IMR-90 (cell line): Measurements from ENCODE around the gene IKZF4. TPM values are rescaled to one million over a fixed set of nuclear protein-coding genes. Genes with fewer than 3 reads are reported as not detected.
A peak's percentile ranks its signal among the peaks of the same experiment; 100 is the strongest.
"Not testable (repeated sequence)": the region's sequence is repeated elsewhere in the genome, so short reads cannot be mapped to it uniquely, and the experiment has no call there.

Experiments used
- ATAC-seq: fragments of 200-7000 bp; cut with Tn5 transposase; 2 replicates; pipeline ENCODE4 v1.9.1; 2020; ENCODE audit warnings: low read depth, mild to moderate bottlenecking, moderate library complexity
- BruUV-seq: library from RNA; stranded (reverse); fragments of 400-500 nt; replicated peaks from 2 replicates; lab custom pipeline; 2021; lab: Mats Ljungman, UMichigan
- CTCF ChIA-PET: fragments of 300-600 bp; formaldehyde crosslinking; extraction: SDS; loops from one replicate; lab custom pipeline; 2021; ENCODE audit warnings: antibody characterized with exemption; lab: Yijun Ruan, JAX
- POLR2A ChIA-PET: fragments of 300-600 bp; sonication (Branson Sonifier 250); formaldehyde crosslinking; loops from one replicate; lab custom pipeline; 2022; ENCODE audit warnings: antibody characterized with exemption; ENCODE audit not compliant: unreplicated experiment; lab: Charles Lee
- DNase-seq: peaks from one replicate; pipeline ENCODE4 v3.0.0; 2013
- H2AFZ ChIP-seq: replicated peaks from 2 replicates; pipeline ENCODE3; 2013; ENCODE audit warnings: low read length, mild to moderate bottlenecking; ENCODE audit not compliant: poor library complexity
- H2AK5ac ChIP-seq: 2 replicates; pipeline ENCODE4 v1.6.1; 2013; ENCODE audit warnings: low read depth, low read length, inconsistent platforms
- H2AK9ac ChIP-seq: replicated peaks from 2 replicates; pipeline ENCODE3; 2013; ENCODE audit warnings: mild to moderate bottlenecking, low read depth, low read length, moderate library complexity; ENCODE audit not compliant: poor library complexity
- H2BK120ac ChIP-seq: 2 replicates; pipeline ENCODE4 v1.6.1; 2013; ENCODE audit warnings: low read depth, low read length, inconsistent platforms
- H2BK15ac ChIP-seq: 3 replicates; pipeline ENCODE4 v1.6.1; 2013; ENCODE audit warnings: low read depth, low read length, inconsistent platforms
- H2BK20ac ChIP-seq: 2 replicates; pipeline ENCODE4 v1.6.1; 2013; ENCODE audit warnings: low read depth, mild to moderate bottlenecking, inconsistent platforms, low read length, moderate library complexity
- H2BK5ac ChIP-seq: 2 replicates; pipeline ENCODE4 v1.6.1; 2013; ENCODE audit warnings: mild to moderate bottlenecking, low read depth, low read length, inconsistent platforms; ENCODE audit not compliant: poor library complexity, severe bottlenecking
- H3K14ac ChIP-seq: replicated peaks from 2 replicates; pipeline ENCODE4 v1.6.1; 2013; ENCODE audit warnings: low read depth, low read length, inconsistent platforms
- H3K18ac ChIP-seq: 2 replicates; pipeline ENCODE4 v1.6.1; 2013; ENCODE audit warnings: low read depth, low read length, control low read depth
- H3K23ac ChIP-seq: 2 replicates; pipeline ENCODE4 v1.6.1; 2013; ENCODE audit warnings: low read depth, low read length, inconsistent platforms
- H3K27ac ChIP-seq: 2 replicates; pipeline ENCODE4 v1.5.1; 2013; ENCODE audit warnings: mild to moderate bottlenecking, control low read depth, low read length; ENCODE audit not compliant: insufficient read depth
- H3K27me3 ChIP-seq: 2 replicates; pipeline ENCODE4 v1.6.1; 2013; ENCODE audit warnings: low read length; ENCODE audit not compliant: control insufficient read depth, insufficient read depth
- H3K36me3 ChIP-seq: 2 replicates; pipeline ENCODE4 v1.6.1; 2013; ENCODE audit warnings: low read length, mixed read lengths; ENCODE audit not compliant: control insufficient read depth, insufficient read depth
- H3K4ac ChIP-seq: 2 replicates; pipeline ENCODE4 v1.6.1; 2013; ENCODE audit warnings: low read depth, low read length, inconsistent platforms
- H3K4me1 ChIP-seq: 2 replicates; pipeline ENCODE4 v1.6.1; 2013; ENCODE audit warnings: low read length, mixed read lengths; ENCODE audit not compliant: control insufficient read depth, insufficient read depth
- H3K4me2 ChIP-seq: 2 replicates; pipeline ENCODE4 v1.6.1; 2013; ENCODE audit warnings: low read depth, mild to moderate bottlenecking, control low read depth, low read length, moderate library complexity
- H3K4me3 ChIP-seq: 2 replicates; pipeline ENCODE4 v1.5.1; 2013; ENCODE audit warnings: low read depth, mild to moderate bottlenecking, control low read depth, low read length, moderate library complexity; ENCODE audit not compliant: insufficient read depth
- H3K56ac ChIP-seq: 2 replicates; pipeline ENCODE4 v1.6.1; 2013; ENCODE audit warnings: low read length, inconsistent platforms; ENCODE audit not compliant: insufficient read depth; ENCODE audit errors: extremely low read depth
- H3K79me1 ChIP-seq, 2 experiments: 2 replicates each; pipeline ENCODE4 v1.6.1; 2013; ENCODE audit warnings: low read length in 2 of 2, inconsistent platforms in 1 of 2, low read depth in 1 of 2
- H3K9ac ChIP-seq: 2 replicates; pipeline ENCODE4 v1.6.1; 2013; ENCODE audit warnings: low read depth, low read length, control low read depth
- H3K9me1 ChIP-seq: 2 replicates; pipeline ENCODE4 v1.6.1; 2013; ENCODE audit warnings: low read length, inconsistent platforms; ENCODE audit not compliant: insufficient read depth
- H3K9me3 ChIP-seq: 2 replicates; pipeline ENCODE4 v1.6.1; 2013; ENCODE audit warnings: low read length; ENCODE audit not compliant: control insufficient read depth, insufficient read depth
- H4K20me1 ChIP-seq: 2 replicates; pipeline ENCODE4 v1.6.1; 2013; ENCODE audit warnings: low read length, inconsistent platforms; ENCODE audit not compliant: insufficient read depth
- H4K5ac ChIP-seq: 2 replicates; pipeline ENCODE4 v1.6.1; 2013; ENCODE audit warnings: mild to moderate bottlenecking, low read depth, low read length, control low read depth
- H4K8ac ChIP-seq, 2 experiments: 2 replicates each; pipeline ENCODE4 v1.6.1; 2013; ENCODE audit warnings: low read depth in 2 of 2, low read length in 2 of 2, control low read depth in 1 of 2, inconsistent platforms in 1 of 2
- H4K91ac ChIP-seq: 2 replicates; pipeline ENCODE4 v1.6.1; 2013; ENCODE audit warnings: low read depth, low read length, inconsistent platforms; ENCODE audit not compliant: insufficient read depth
- WGBS, 2 experiments: methylation state at CpG; one replicate each; pipeline versions ENCODE4 v1.1.5 to v1.1.7; 2013; ENCODE audit warnings: missing lambda C conversion rate in 2 of 2; ENCODE audit not compliant: insufficient read length in 1 of 2; ENCODE audit errors: extremely low coverage in 2 of 2; 5-methylcytosine and 5-hydroxymethylcytosine counted together
- dilution Hi-C: fragments of 300-500 bp; cut with HindIII; formaldehyde crosslinking; loops from one replicate; pipeline ENCODE4 v1.14.3; 2018; ENCODE audit warnings: low sequenced_read_pairs; ENCODE audit not compliant: unreplicated experiment
- in situ Hi-C: fragments of 300-500 bp; cut with MboI; formaldehyde crosslinking; loops from 3 replicates; pipeline ENCODE4 v1.14.3; 2019; ENCODE audit warnings: low sequenced_read_pairs, inconsistent platforms, mixed read lengths
- intact Hi-C: fragments of 100-400 bp; cut with micrococcal nuclease; formaldehyde crosslinking; loops from 2 replicates; pipeline ENCODE4 v1.10.0; 2022
- polyA plus RNA-seq, 3 experiments: library from polyadenylated mRNA; depleted of rRNA; stranded (reverse); fragments of >200 nt; gene quantifications; 2 replicates each; pipeline ENCODE4 v1.2.3, GENCODE V29; 2012; ENCODE audit warnings: low replicate concordance in 1 of 3
- total RNA-seq: library from RNA; depleted of rRNA; stranded (reverse); fragments of >200 nt; gene quantifications from 2 replicates; pipeline ENCODE4 v1.2.3, GENCODE V29; 2012

Gene IKZF4
- total and polyA plus RNA-seq, 2 of the 4 experiments (the other 2 are of a cell fraction), result 1.8 to 7.1 TPM

DNA sequence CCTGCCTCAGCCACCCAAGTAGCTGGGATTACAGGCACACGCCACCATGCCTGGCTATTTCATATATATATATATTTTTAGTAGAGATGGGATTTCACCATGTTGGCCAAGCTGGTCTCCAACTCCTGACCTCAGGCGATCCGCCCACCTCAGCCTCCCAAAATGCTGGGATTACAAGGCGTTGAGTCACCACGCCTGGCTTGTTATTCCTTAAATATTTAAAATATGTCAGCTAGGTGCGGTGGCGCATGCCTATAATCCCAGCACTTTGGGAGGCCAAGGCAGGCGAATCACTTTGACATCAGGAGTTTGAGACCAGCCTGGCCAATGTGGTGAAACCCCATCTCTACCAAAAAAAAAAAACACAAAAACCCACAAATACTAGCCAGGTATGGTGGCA lies 39.1 kb downstream of the IKZF4 start:
- H2BK20ac ChIP-seq, H3K4ac ChIP-seq, in situ Hi-C loops, H3K18ac ChIP-seq, H4K8ac ChIP-seq, intact Hi-C loops, H3K4me1 ChIP-seq, H3K14ac ChIP-seq, H4K20me1 ChIP-seq, H3K27me3 ChIP-seq, H3K56ac ChIP-seq, H3K27ac ChIP-seq, H2BK5ac ChIP-seq, H3K23ac ChIP-seq, H3K9ac ChIP-seq, dilution Hi-C loops, H4K91ac ChIP-seq, H4K5ac ChIP-seq, H2BK120ac ChIP-seq, POLR2A ChIA-PET, H3K4me2 ChIP-seq, H3K4me3 ChIP-seq, H2AFZ ChIP-seq, BruUV-seq, H3K79me1 ChIP-seq, H2BK15ac ChIP-seq, H3K9me1 ChIP-seq, H2AK5ac ChIP-seq, H3K9me3 ChIP-seq, H2AK9ac ChIP-seq, H3K36me3 ChIP-seq: not testable (repeated sequence)
- CTCF ChIA-PET, result interaction anchor here (0.6 to 1.0 kb wide), 3 partner anchors 13 to 161 kb away, joined by 3 read pairs; no protein-coding TSS in a partner anchor
- ATAC-seq, result peak; percentile 40; the same call in 1 of the 2 replicates
- peak; percentile 70 for DNase-seq
- 60% methylated on average over 2 of the region's 8 CpGs; no CpG with 5 or more reads in 1 of the 2 experiments for WGBS, 2 experiments
